ENCODE data around the gene ATP8B4.

- TF ChIP-seq POLR2A (IDR thresholded peaks at IDR 0.05; ENCODE audit: low read depth, low read length): no peak
- no peak for TF ChIP-seq POLR2AphosphoS5 (IDR thresholded peaks at IDR 0.05; ENCODE audit: low read depth, low read length)
- TF ChIP-seq TAF1 (IDR thresholded peaks at IDR 0.05; ENCODE audit: low read depth, low read length): no peak
- no peak for TF ChIP-seq PAX5 (IDR thresholded peaks at IDR 0.05; ENCODE audit: insufficient read depth, low read length, severe bottlenecking)
- no peak for TF ChIP-seq SPI1 (IDR thresholded peaks at IDR 0.05; ENCODE audit: low read depth, low read length)
Observed at GRCh38 chr15:49987896-49988295, 131.1 kb downstream of the ATP8B4 start.
